COLO668 (cell line): ENCODE results near the gene CCDC74B.
"Not testable (repeated sequence)": the region's sequence is repeated elsewhere in the genome, so short reads cannot be mapped to it uniquely, and the experiment has no call there.

ENCODE experiments used
- DNase-seq: peaks from one replicate; lab custom pipeline; 2025; ENCODE audit not compliant: unreplicated experiment; lab: John Stamatoyannopoulos, UW

The CCDC74B gene

GRCh38 chr2:130102597-130103363 lies 42.1 kb downstream of the CCDC74B start:
- not testable (repeated sequence) for DNase-seq
